NB4 (cell line): ENCODE data around the gene CREBBP.
"Not testable (repeated sequence)": the region's sequence is repeated elsewhere in the genome, so short reads cannot be mapped to it uniquely, and the experiment has no call there.

ENCODE experiments used
- DNase-seq: peaks from one replicate; pipeline ENCODE4 v3.0.0; 2010; ENCODE audit warnings: low read depth
- H3K4me3 ChIP-seq: one replicate; pipeline ENCODE4 v1.5.1; 2011; ENCODE audit warnings: mild to moderate bottlenecking, low read depth, low read length, moderate library complexity
- MYC ChIP-seq: IDR thresholded peaks from 2 replicates; pipeline ENCODE4 v1.6.1; 2011; ENCODE audit warnings: low read depth, low read length
- POLR2A ChIP-seq: IDR thresholded peaks from 2 replicates; pipeline ENCODE4 v1.6.1; 2011; ENCODE audit warnings: mild to moderate bottlenecking; ENCODE audit not compliant: insufficient read length; ENCODE audit errors: extremely low read depth
- TF ChIP-seq, protein P1 (sequence below): IDR thresholded peaks from 2 replicates; pipeline ENCODE4 v1.6.1; 2011; ENCODE audit warnings: low read depth, low read length
- TF ChIP-seq, protein P2 (sequence below): IDR thresholded peaks from one replicate; pipeline ENCODE4 v1.5.1; 2012; ENCODE audit warnings: low read depth, low read length

CREBBP gene

DNA sequence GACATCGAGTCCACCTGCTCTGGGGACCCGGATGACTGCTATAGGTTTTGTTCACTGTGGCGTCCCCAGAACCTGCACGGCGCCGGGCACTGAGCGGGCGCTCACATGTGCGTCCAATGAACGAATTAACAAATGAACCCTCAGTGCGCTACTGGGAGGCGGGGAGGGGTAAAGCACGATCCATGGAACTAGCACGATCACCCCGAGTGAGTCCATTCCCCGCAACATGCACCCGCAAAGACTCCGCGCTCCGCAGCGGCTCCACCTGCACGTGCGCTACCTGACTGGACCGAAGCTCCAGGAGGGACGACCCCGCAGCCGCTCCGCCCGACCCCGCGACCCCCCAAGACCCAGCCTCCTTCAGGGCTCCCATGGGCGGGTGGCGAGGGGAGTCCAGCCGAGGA is 163.7 kb downstream of the CREBBP start:
- TF ChIP-seq, protein P1, sequence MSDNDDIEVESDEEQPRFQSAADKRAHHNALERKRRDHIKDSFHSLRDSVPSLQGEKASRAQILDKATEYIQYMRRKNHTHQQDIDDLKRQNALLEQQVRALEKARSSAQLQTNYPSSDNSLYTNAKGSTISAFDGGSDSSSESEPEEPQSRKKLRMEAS, result peak; percentile 70
- no peak; the same call in 1 of the 2 replicates for TF ChIP-seq MYC
- TF ChIP-seq, protein P2, sequence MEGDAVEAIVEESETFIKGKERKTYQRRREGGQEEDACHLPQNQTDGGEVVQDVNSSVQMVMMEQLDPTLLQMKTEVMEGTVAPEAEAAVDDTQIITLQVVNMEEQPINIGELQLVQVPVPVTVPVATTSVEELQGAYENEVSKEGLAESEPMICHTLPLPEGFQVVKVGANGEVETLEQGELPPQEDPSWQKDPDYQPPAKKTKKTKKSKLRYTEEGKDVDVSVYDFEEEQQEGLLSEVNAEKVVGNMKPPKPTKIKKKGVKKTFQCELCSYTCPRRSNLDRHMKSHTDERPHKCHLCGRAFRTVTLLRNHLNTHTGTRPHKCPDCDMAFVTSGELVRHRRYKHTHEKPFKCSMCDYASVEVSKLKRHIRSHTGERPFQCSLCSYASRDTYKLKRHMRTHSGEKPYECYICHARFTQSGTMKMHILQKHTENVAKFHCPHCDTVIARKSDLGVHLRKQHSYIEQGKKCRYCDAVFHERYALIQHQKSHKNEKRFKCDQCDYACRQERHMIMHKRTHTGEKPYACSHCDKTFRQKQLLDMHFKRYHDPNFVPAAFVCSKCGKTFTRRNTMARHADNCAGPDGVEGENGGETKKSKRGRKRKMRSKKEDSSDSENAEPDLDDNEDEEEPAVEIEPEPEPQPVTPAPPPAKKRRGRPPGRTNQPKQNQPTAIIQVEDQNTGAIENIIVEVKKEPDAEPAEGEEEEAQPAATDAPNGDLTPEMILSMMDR, result no peak
- H3K4me3 ChIP-seq, result peak overlapping the region; percentile 90
- peak; percentile 66 for DNase-seq

DNA sequence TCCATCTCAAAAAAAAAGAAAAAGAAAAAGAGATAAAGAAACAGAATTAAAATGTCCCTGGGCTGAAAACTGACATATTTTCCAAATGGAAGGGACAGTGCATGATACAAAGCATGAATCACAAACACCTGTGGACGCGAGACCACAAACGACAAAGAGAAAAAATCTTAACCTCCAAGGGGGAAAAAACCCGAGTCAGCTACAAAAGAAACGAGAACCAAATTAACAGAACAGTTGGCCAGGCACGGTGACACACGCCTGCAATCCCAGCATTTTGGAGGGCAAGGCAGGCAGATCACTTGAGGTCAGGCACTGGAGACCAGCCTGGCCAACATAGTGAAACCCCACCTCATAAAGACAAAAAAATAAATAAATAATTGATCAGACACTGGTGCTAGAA is 165.1 kb downstream of the CREBBP start:
- no peak for DNase-seq
- TF ChIP-seq, protein P1, result no peak
- TF ChIP-seq MYC, result no peak
- TF ChIP-seq, protein P2, result no peak
- TF ChIP-seq POLR2A, result no peak
- H3K4me3 ChIP-seq, result no peak overlapping the region

DNA sequence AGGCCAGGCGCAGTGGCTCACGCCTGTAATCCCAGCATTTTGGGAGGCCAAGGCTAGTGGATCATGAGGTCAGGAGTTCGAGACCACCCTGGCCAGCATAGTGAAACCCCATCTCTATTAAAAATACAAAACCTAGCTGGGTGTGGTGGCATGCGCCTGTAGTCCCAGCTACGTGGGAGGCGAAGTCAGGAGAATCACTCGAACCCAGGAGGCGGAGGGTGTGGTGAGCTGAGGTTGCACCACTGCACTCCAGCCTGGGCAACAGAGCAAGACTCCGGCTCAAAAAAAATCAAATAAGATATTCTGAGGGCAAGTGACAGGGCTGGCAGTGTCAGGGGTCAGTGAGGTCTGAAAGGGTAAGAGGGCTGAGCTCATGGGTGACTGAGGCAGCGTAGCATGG is 166.1 kb downstream of the CREBBP start:
- not testable (repeated sequence) for DNase-seq, H3K4me3 ChIP-seq

DNA sequence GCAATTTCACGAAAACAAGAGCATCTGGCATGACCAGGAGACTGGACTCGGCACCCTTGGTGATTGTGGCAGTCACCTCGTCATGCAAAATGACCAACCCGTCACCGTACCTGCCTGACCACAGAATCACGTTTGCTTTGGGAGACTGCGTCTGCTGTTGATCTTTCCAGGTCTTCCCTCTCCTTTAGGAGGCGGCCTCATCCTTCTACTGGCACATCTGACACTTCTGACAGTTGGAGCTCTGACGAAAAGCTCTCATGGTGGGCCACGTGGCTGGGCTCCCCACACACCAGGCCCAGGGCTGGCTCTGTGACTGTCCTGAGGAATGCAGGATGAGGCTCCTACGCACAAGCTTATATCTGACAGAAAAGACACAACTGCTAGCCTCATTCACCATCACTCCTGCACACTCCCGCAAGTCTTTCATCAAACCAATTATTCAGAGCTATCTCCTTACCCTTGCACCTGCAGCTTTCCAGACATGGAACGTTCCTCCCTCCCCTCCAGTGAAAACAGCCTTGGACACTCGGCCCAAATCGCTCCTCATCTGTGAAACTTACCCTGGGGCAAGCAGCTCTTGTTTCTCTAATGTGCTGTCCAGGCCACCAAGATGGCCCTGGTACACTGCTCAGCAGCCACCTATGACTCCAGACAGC is 166.8 kb downstream of the CREBBP start:
- DNase-seq, result no peak
- TF ChIP-seq, protein P2, result no peak
- TF ChIP-seq MYC (no peak), POLR2A (no peak)
- TF ChIP-seq, protein P1, result no peak

DNA sequence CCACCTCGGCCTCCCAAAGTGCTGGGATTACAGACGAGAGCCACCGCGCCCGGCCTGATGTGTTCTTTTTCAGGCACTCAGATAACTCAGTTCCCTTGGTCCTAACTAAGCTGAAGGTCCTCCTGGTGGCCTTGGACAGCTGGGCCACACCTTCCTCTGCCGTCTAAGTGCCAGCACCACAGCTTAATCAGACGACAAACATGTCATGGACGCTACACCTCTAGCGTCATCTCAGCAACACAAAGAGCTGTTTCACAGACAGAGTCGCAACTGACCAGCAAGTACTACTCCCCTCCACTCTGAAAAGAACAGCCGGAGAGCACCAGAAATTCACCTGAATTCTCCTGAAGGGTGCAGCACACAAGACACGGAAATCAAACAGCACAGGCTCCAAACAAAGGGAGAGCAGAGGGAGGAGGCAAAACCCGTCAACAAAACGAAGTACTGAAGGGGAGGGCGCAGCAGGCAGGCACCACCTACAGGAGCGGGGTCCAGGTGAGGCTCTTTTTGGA is 167.6 kb downstream of the CREBBP start:
- TF ChIP-seq, protein P1, result no peak
- TF ChIP-seq, protein P2, result no peak
- TF ChIP-seq MYC, result no peak
- TF ChIP-seq POLR2A, result no peak
- no peak overlapping the region for H3K4me3 ChIP-seq
- no peak for DNase-seq

More for the DNA sequence above, 166.8 kb downstream of the CREBBP start:
- no peak overlapping the region for H3K4me3 ChIP-seq

DNA sequence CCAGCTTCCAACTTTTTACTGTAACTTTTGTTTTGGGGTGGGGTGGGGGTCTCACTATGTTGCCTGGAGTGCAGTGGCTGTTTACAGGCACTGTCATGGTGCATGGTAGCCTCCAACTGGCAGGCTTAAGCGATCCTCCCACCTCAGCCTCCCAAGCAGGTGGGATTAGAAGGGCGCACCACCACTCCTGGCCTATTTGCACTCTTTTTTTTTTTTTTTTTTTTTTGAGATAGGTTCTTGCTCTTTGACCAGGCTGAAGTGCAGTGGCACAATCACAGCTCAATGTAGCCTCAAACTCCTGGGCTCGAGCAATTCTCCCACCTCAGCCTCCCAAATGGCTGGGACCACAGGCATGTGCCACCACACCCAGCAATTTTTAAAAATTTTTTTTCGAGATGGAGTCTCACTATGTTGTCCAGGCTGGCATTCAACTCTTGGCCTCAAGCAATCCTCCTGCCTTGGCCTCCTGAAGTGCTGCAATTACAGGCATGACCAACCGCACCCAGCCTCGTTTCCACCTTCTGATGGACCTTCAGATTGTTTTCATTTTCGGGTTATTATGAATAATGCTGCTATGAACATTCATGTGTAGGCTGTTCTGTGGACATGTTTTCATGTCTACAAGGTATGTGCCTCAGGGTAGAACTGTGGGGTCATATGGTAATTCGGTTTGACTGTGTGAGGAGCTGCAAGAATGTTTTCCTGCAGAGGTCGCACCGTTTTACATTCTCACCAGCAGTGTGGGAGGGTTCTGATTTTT is 174.1 kb downstream of the CREBBP start:
- TF ChIP-seq, protein P1, result no peak
- TF ChIP-seq, protein P2, result no peak
- no peak for TF ChIP-seq MYC
- H3K4me3 ChIP-seq, result no peak overlapping the region
- no peak for DNase-seq
